ENCODE measurements around the gene UGT1A9.

The UGT1A9 gene

DNA sequence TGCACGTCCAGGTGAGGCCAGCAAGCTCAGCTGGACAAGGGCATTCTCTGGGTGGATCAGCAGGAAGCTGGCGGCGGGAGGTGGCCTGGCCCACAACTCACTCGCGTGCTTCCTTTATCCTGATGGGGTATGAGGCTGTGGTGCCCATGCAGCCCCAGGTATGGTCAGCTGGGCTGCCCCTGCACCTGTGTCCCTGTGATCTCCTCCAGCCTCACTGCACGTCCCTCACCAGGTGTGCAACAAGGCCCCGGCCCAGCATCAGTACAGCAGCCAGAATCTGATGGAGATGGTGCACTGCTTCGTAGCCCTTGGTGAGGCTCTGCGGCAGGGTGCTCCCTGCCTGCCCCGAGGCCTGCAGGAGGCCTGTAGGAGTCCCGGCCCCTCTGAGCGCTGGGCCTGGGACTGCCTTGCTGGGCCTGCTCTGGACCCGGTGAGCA is 124.1 kb downstream of the UGT1A9 start:
- Histone ChIP-seq H3K27me3 (ENCODE audit: insufficient read depth, low read length) (no peaks in the 10 kb centered on the region), H3K4me3 (ENCODE audit: low read depth, low read length) (no peak overlapping the region), H4K91ac (ENCODE audit: low read depth, low read length) (no peak overlapping the region), H3K79me1 (ENCODE audit: low read length) (no peaks in the 10 kb centered on the region), H3K79me2 (ENCODE audit: control insufficient read depth, insufficient read depth, low read length, poor library complexity) (no peaks in the 10 kb centered on the region), H4K8ac (ENCODE audit: low read depth, low read length) (no peak overlapping the region), H3K9me3 (ENCODE audit: insufficient read depth, low read depth, low read length) (peaks cover 16% of the 10 kb centered on the region), H3K4me1 (ENCODE audit: control insufficient read depth in 1 of 2, insufficient read depth in 2 of 2, low read length in 2 of 2) (no peaks in the 10 kb centered on the region), H2BK5ac (ENCODE audit: low read depth, low read length, poor library complexity) (no peak overlapping the region), H4K12ac (ENCODE audit: low read depth, low read length) (no peak overlapping the region), H3K36me3 (ENCODE audit: control insufficient read depth in 1 of 2, insufficient read depth in 2 of 2, low read length in 2 of 2) (no peaks in the 10 kb centered on the region), H2AFZ (ENCODE audit: insufficient read depth, low read length, poor library complexity) (no peak overlapping the region), H3K23ac (ENCODE audit: low read length) (no peak overlapping the region), H3K14ac (ENCODE audit: low read length) (no peak overlapping the region), H3K9ac (ENCODE audit: low read length) (no peak overlapping the region), H2BK120ac (ENCODE audit: insufficient read depth, low read length, poor library complexity) (no peak overlapping the region), H2BK12ac (ENCODE audit: low read length) (no peak overlapping the region), H3K18ac (ENCODE audit: low read length) (no peak overlapping the region), H2AK5ac (ENCODE audit: low read length) (no peak overlapping the region), H3K27ac (ENCODE audit: low read depth, low read length) (no peak overlapping the region), H3K4me2 (ENCODE audit: low read length) (no peak overlapping the region), H3K4ac (ENCODE audit: low read depth, low read length) (no peak overlapping the region)
- DNase-seq: no peak
- no CpG with 5 or more reads among the region's 13 CpGs for WGBS (ENCODE audit: extremely low coverage, insufficient coverage, insufficient read length)

GRCh38 chr2:233796254-233796653 is 124.6 kb downstream of the UGT1A9 start:
- no peaks in the 10 kb centered on the region for H3K79me2 ChIP-seq (ENCODE audit: control insufficient read depth, insufficient read depth, low read length, poor library complexity)
- no CpG with 5 or more reads among the region's 9 CpGs for WGBS (ENCODE audit: extremely low coverage, insufficient coverage, insufficient read length)

DNA sequence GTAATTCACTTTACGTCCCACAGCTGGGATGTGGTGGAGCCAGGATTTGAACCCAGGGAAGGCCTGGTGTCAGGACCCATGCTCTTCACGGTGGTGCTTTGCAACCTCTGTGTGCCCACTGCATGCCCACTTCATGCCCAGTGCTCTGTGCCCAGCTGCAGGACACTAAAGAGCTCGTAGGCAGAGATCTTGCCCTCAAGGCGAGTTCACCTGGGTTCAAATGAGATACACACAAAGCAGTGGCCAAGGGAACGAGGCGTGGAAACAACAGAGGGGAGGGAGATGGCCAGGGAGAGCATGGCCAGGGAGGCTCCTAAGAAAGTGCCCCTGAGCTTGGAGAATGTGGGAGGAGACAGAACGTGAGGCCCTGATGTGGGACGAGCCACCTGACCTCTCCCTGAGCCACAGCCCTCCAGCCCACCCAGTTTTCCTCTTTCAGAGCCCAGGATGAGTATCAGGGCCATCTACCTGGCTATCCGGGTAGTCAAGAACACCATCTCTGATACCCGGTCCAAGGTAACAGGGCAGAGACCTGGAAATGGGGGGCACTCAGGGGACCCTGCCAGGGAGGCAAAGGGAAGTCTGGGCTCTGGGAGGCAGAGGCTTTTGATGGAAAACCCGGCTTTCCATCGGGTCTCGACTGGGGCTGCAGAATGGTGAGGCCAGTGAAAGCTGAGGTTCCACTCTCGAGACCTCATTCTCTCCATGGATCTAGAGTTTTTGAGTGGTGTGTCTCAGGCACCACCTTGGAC is 126.8 kb downstream of the UGT1A9 start:
- no peak overlapping the region for H3K14ac ChIP-seq (ENCODE audit: low read length)
- no peaks in the 10 kb centered on the region for H3K79me2 ChIP-seq (ENCODE audit: control insufficient read depth, insufficient read depth, low read length, poor library complexity)
- H3K27ac ChIP-seq (ENCODE audit: low read depth, low read length): no peak overlapping the region
- H3K4me1 ChIP-seq (ENCODE audit: control insufficient read depth in 1 of 2, insufficient read depth in 2 of 2, low read length in 2 of 2): no peaks in the 10 kb centered on the region
- peaks cover 15% of the 10 kb centered on the region for H3K9me3 ChIP-seq (ENCODE audit: insufficient read depth, low read depth, low read length)
- no peak overlapping the region for H3K9ac ChIP-seq (ENCODE audit: low read length)
- no peak overlapping the region for H3K18ac ChIP-seq (ENCODE audit: low read length)
- H2AFZ ChIP-seq (ENCODE audit: insufficient read depth, low read length, poor library complexity): no peak overlapping the region
- no peak overlapping the region for H3K4me3 ChIP-seq (ENCODE audit: low read depth, low read length)
- H2BK12ac ChIP-seq (ENCODE audit: low read length): no peak overlapping the region
- H4K8ac ChIP-seq (ENCODE audit: low read depth, low read length): no peak overlapping the region
- H2AK5ac ChIP-seq (ENCODE audit: low read length): no peak overlapping the region
- no CpG with 5 or more reads among the region's 14 CpGs for WGBS (ENCODE audit: extremely low coverage, insufficient coverage, insufficient read length)
- H2BK120ac ChIP-seq (ENCODE audit: insufficient read depth, low read length, poor library complexity): no peak overlapping the region
- H3K36me3 ChIP-seq (ENCODE audit: control insufficient read depth in 1 of 2, insufficient read depth in 2 of 2, low read length in 2 of 2): no peaks in the 10 kb centered on the region
- H3K4me2 ChIP-seq (ENCODE audit: low read length): no peak overlapping the region
- H4K91ac ChIP-seq (ENCODE audit: low read depth, low read length): no peak overlapping the region
- no peak overlapping the region for H4K12ac ChIP-seq (ENCODE audit: low read depth, low read length)
- no peak overlapping the region for H3K4ac ChIP-seq (ENCODE audit: low read depth, low read length)
- H2BK5ac ChIP-seq (ENCODE audit: low read depth, low read length, poor library complexity): no peak overlapping the region
- DNase-seq: no peak
- H3K27me3 ChIP-seq (ENCODE audit: insufficient read depth, low read length): no peaks in the 10 kb centered on the region
- H3K23ac ChIP-seq (ENCODE audit: low read length): no peak overlapping the region
- no peaks in the 10 kb centered on the region for H3K79me1 ChIP-seq (ENCODE audit: low read length)

More at GRCh38 chr2:233796254-233796653, 124.6 kb downstream of the UGT1A9 start:
- no peak overlapping the region for H3K4ac ChIP-seq (ENCODE audit: low read depth, low read length)
- no peak overlapping the region for H4K8ac ChIP-seq (ENCODE audit: low read depth, low read length)
- no peak overlapping the region for H2AFZ ChIP-seq (ENCODE audit: insufficient read depth, low read length, poor library complexity)
- no peak overlapping the region for H3K14ac ChIP-seq (ENCODE audit: low read length)
- H3K9ac ChIP-seq (ENCODE audit: low read length): no peak overlapping the region
- no peaks in the 10 kb centered on the region for H3K79me1 ChIP-seq (ENCODE audit: low read length)
- H3K18ac ChIP-seq (ENCODE audit: low read length): no peak overlapping the region
- H2BK120ac ChIP-seq (ENCODE audit: insufficient read depth, low read length, poor library complexity): no peak overlapping the region
- no peak overlapping the region for H3K4me2 ChIP-seq (ENCODE audit: low read length)
- H3K23ac ChIP-seq (ENCODE audit: low read length): no peak overlapping the region
- H2AK5ac ChIP-seq (ENCODE audit: low read length): no peak overlapping the region
- DNase-seq: no peak
- no peak overlapping the region for H2BK5ac ChIP-seq (ENCODE audit: low read depth, low read length, poor library complexity)
- no peak overlapping the region for H4K12ac ChIP-seq (ENCODE audit: low read depth, low read length)
- no peak overlapping the region for H3K27ac ChIP-seq (ENCODE audit: low read depth, low read length)
- H2BK12ac ChIP-seq (ENCODE audit: low read length): no peak overlapping the region
- no peaks in the 10 kb centered on the region for H3K27me3 ChIP-seq (ENCODE audit: insufficient read depth, low read length)
- no peak overlapping the region for H4K91ac ChIP-seq (ENCODE audit: low read depth, low read length)
- H3K36me3 ChIP-seq (ENCODE audit: control insufficient read depth in 1 of 2, insufficient read depth in 2 of 2, low read length in 2 of 2): no peaks in the 10 kb centered on the region
- H3K4me3 ChIP-seq (ENCODE audit: low read depth, low read length): no peak overlapping the region
- peaks cover 15% of the 10 kb centered on the region for H3K9me3 ChIP-seq (ENCODE audit: insufficient read depth, low read depth, low read length)
- no peaks in the 10 kb centered on the region for H3K4me1 ChIP-seq (ENCODE audit: control insufficient read depth in 1 of 2, insufficient read depth in 2 of 2, low read length in 2 of 2)

- H3K79me1 ChIP-seq (ENCODE audit: low read length): no peaks in the 10 kb centered on the region
- no peaks in the 10 kb centered on the region for H3K27me3 ChIP-seq (ENCODE audit: insufficient read depth, low read length)
- H3K9ac ChIP-seq (ENCODE audit: low read length): no peak overlapping the region
- no peak overlapping the region for H4K8ac ChIP-seq (ENCODE audit: low read depth, low read length)
- no peak overlapping the region for H3K18ac ChIP-seq (ENCODE audit: low read length)
- no peaks in the 10 kb centered on the region for H3K79me2 ChIP-seq (ENCODE audit: control insufficient read depth, insufficient read depth, low read length, poor library complexity)
- no peak overlapping the region for H2BK12ac ChIP-seq (ENCODE audit: low read length)
- peaks cover 14% of the 10 kb centered on the region for H3K9me3 ChIP-seq (ENCODE audit: insufficient read depth, low read depth, low read length)
- H3K4me2 ChIP-seq (ENCODE audit: low read length): no peak overlapping the region
- H2AFZ ChIP-seq (ENCODE audit: insufficient read depth, low read length, poor library complexity): no peak overlapping the region
- no peak overlapping the region for H3K4ac ChIP-seq (ENCODE audit: low read depth, low read length)
- no peak overlapping the region for H3K27ac ChIP-seq (ENCODE audit: low read depth, low read length)
- H4K91ac ChIP-seq (ENCODE audit: low read depth, low read length): no peak overlapping the region
- H3K4me1 ChIP-seq (ENCODE audit: control insufficient read depth in 1 of 2, insufficient read depth in 2 of 2, low read length in 2 of 2): no peaks in the 10 kb centered on the region
- no peak overlapping the region for H3K23ac ChIP-seq (ENCODE audit: low read length)
- H3K4me3 ChIP-seq (ENCODE audit: low read depth, low read length): no peak overlapping the region
- H2AK5ac ChIP-seq (ENCODE audit: low read length): no peak overlapping the region
- no peak overlapping the region for H3K14ac ChIP-seq (ENCODE audit: low read length)
- H3K36me3 ChIP-seq (ENCODE audit: control insufficient read depth in 1 of 2, insufficient read depth in 2 of 2, low read length in 2 of 2): no peaks in the 10 kb centered on the region
- no peak for DNase-seq
- no CpG with 5 or more reads among the region's 7 CpGs for WGBS (ENCODE audit: extremely low coverage, insufficient coverage, insufficient read length)
- H2BK120ac ChIP-seq (ENCODE audit: insufficient read depth, low read length, poor library complexity): no peak overlapping the region
- H2BK5ac ChIP-seq (ENCODE audit: low read depth, low read length, poor library complexity): no peak overlapping the region
- H4K12ac ChIP-seq (ENCODE audit: low read depth, low read length): no peak overlapping the region
Measured at GRCh38 chr2:233799087-233799665, 127.5 kb downstream of the UGT1A9 start.
